ENCODE measurements around the gene ATP6V0D1.

The ATP6V0D1 gene

GRCh38 chr16:67438824-67439393 lies 42.0 kb downstream of the ATP6V0D1 start:
- no peak overlapping the region for H2AFZ ChIP-seq (ENCODE audit: low read length)
- no peak overlapping the region for H3K9ac ChIP-seq (ENCODE audit: low read length)
- no peak overlapping the region for H3K27ac ChIP-seq (ENCODE audit: low read length)
- H3F3A ChIP-seq (ENCODE audit: insufficient read depth, low read length), result no peaks in the 10 kb centered on the region
- no peaks in the 10 kb centered on the region for H3K4me1 ChIP-seq (ENCODE audit: low read length)
- H4K20me1 ChIP-seq (ENCODE audit: insufficient read depth, low read length), result no peaks in the 10 kb centered on the region
- no peaks in the 10 kb centered on the region for H3K27me3 ChIP-seq (replicated peaks; ENCODE audit: insufficient read depth, low read length)
- H3K79me2 ChIP-seq (ENCODE audit: low read length), result no peaks in the 10 kb centered on the region
- no peak overlapping the region for H3K4me2 ChIP-seq (ENCODE audit: low read depth, low read length)
- no peak for TF ChIP-seq EZH2phosphoT487 (IDR thresholded peaks at IDR 0.05; ENCODE audit: low read length)
- no peak for TF ChIP-seq CTCF (IDR thresholded peaks at IDR 0.05; ENCODE audit: low read length)
- no peak for TF ChIP-seq EZH2 (optimal IDR thresholded peaks at IDR 0.05; ENCODE audit: low read depth, low read length)
- no peak overlapping the region for H3K4me3 ChIP-seq (ENCODE audit: low read length)
- no peaks in the 10 kb centered on the region for H3K9me2 ChIP-seq (replicated peaks; ENCODE audit: insufficient read depth, low read length)
- DNase-seq, result no peak
- H3K9me3 ChIP-seq (replicated peaks; ENCODE audit: insufficient read depth, low read length), result no peaks in the 10 kb centered on the region
- no peaks in the 10 kb centered on the region for H3K36me3 ChIP-seq (replicated peaks; ENCODE audit: insufficient read depth, low read length)

- Histone ChIP-seq H3K79me2 (ENCODE audit: low read length) (no peaks in the 10 kb centered on the region), H4K20me1 (ENCODE audit: insufficient read depth, low read length) (no peaks in the 10 kb centered on the region), H3K9ac (ENCODE audit: low read length) (no peak overlapping the region), H3K27me3 (replicated peaks; ENCODE audit: insufficient read depth, low read length) (no peaks in the 10 kb centered on the region), H3K9me2 (replicated peaks; ENCODE audit: insufficient read depth, low read length) (no peaks in the 10 kb centered on the region), H3K4me1 (ENCODE audit: low read length) (no peaks in the 10 kb centered on the region), H3F3A (ENCODE audit: insufficient read depth, low read length) (no peaks in the 10 kb centered on the region), H2AFZ (ENCODE audit: low read length) (no peak overlapping the region), H3K4me3 (ENCODE audit: low read length) (no peak overlapping the region), H3K9me3 (replicated peaks; ENCODE audit: insufficient read depth, low read length) (no peaks in the 10 kb centered on the region), H3K36me3 (replicated peaks; ENCODE audit: insufficient read depth, low read length) (no peaks in the 10 kb centered on the region), H3K4me2 (ENCODE audit: low read depth, low read length) (no peak overlapping the region), H3K27ac (ENCODE audit: low read length) (no peak overlapping the region)
- DNase-seq, result no peak
- no peak for TF ChIP-seq EZH2phosphoT487 (IDR thresholded peaks at IDR 0.05; ENCODE audit: low read length)
- no peak for TF ChIP-seq EZH2 (optimal IDR thresholded peaks at IDR 0.05; ENCODE audit: low read depth, low read length)
- no peak for TF ChIP-seq CTCF (IDR thresholded peaks at IDR 0.05; ENCODE audit: low read length)
These were observed 42.7 kb downstream of the ATP6V0D1 start for GRCh38 chr16:67438098-67438791.

- Histone ChIP-seq H3K4me2 (ENCODE audit: low read depth, low read length) (no peak overlapping the region), H3K36me3 (replicated peaks; ENCODE audit: insufficient read depth, low read length) (no peaks in the 10 kb centered on the region), H3K9ac (ENCODE audit: low read length) (no peak overlapping the region), H3K27me3 (replicated peaks; ENCODE audit: insufficient read depth, low read length) (no peaks in the 10 kb centered on the region), H3K9me3 (replicated peaks; ENCODE audit: insufficient read depth, low read length) (no peaks in the 10 kb centered on the region), H2AFZ (ENCODE audit: low read length) (no peak overlapping the region), H4K20me1 (ENCODE audit: insufficient read depth, low read length) (no peaks in the 10 kb centered on the region), H3K27ac (ENCODE audit: low read length) (no peak overlapping the region), H3K9me2 (replicated peaks; ENCODE audit: insufficient read depth, low read length) (no peaks in the 10 kb centered on the region), H3K79me2 (ENCODE audit: low read length) (no peaks in the 10 kb centered on the region), H3K4me3 (ENCODE audit: low read length) (no peak overlapping the region), H3F3A (ENCODE audit: insufficient read depth, low read length) (no peaks in the 10 kb centered on the region), H3K4me1 (ENCODE audit: low read length) (no peaks in the 10 kb centered on the region)
- no peak for TF ChIP-seq EZH2 (optimal IDR thresholded peaks at IDR 0.05; ENCODE audit: low read depth, low read length)
- no peak for TF ChIP-seq EZH2phosphoT487 (IDR thresholded peaks at IDR 0.05; ENCODE audit: low read length)
- TF ChIP-seq CTCF (IDR thresholded peaks at IDR 0.05; ENCODE audit: low read length), result no peak
- no peak for DNase-seq
These were observed 43.4 kb downstream of the ATP6V0D1 start for GRCh38 chr16:67437513-67437912.
